ENCODE data around the gene ARHGAP18. TPM values are rescaled to one million over a fixed set of nuclear protein-coding genes. Genes with fewer than 3 reads are reported as not detected.

The ARHGAP18 gene
- total and polyA plus RNA-seq, 2 experiments from 2014 or later = 12.5 to 23.8 TPM

DNA sequence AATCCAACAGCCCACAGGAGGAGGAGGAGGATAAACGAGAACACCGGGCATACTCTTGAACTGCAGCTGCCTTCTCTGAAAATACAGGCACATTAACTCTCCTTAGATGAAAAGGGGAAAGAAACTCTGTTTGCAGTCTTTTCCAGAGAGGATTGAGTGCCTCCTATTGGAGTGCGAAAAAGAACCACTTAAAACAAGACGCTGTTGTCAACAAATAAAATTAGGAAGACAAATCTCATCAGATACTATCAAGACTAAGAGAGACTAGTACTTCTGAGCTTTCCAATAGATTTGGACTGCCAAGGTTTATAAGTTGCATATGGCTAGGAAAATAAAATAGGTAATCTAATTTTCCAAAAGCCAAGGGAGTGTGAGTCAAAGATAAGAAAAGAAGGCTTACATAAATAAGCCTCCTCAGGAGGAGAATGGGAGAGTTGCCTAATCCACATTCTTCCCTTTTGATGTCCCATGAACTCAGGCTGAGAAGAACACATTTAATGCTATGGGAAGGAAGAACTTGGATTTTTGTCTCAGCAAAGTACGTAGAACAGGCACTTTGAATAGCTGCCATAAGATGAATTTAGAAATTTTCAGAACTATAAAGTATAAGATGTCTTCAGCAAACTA is 154.7 kb downstream of the ARHGAP18 start:
- Histone ChIP-seq H3F3A (ENCODE audit: insufficient read depth) (0 out of 2 replicates have a peak, but pooled peaks cover 4% of the 10 kb centered on the region), H3K79me2 (ENCODE audit: insufficient read depth) (no peaks in the 10 kb centered on the region), H3K9me2 (ENCODE audit: insufficient read depth) (no peaks in the 10 kb centered on the region), H4K20me1 (ENCODE audit: insufficient read depth) (no peaks in the 10 kb centered on the region), H3K9me3 (ENCODE audit: low read depth) (no peaks in the 10 kb centered on the region), H3K9ac (no peak overlapping the region), H3K27me3 (replicated peaks; ENCODE audit: insufficient read depth) (no peaks in the 10 kb centered on the region), H3K4me3 (no peak overlapping the region), H2AFZ (no peak overlapping the region), H3K36me3 (ENCODE audit: low read depth) (0 out of 2 replicates have a peak, but pooled peaks cover 4% of the 10 kb centered on the region), H3K27ac (no peak overlapping the region), H3K4me2 (ENCODE audit: unreplicated experiment) (no peak overlapping the region), H3K4me1 (ENCODE audit: insufficient read depth) (no peaks in the 10 kb centered on the region)
- no peak for DNase-seq
- in situ Hi-C loops (cut with MboI) = no loop called here
- WGBS, 2 experiments (ENCODE audit: low coverage in 1 of 2, low lambda C conversion rate in 2 of 2, missing lambda C conversion rate in 2 of 2) = 97% methylated on average over 5 of the region's 5 CpGs
- TF ChIP-seq EZH2 (IDR thresholded peaks at IDR 0.05; ENCODE audit: insufficient read depth, poor library complexity, severe bottlenecking) = no peak
- TF ChIP-seq EZH2phosphoT487 (IDR thresholded peaks at IDR 0.05; ENCODE audit: insufficient read depth, low read depth) = no peak

DNA sequence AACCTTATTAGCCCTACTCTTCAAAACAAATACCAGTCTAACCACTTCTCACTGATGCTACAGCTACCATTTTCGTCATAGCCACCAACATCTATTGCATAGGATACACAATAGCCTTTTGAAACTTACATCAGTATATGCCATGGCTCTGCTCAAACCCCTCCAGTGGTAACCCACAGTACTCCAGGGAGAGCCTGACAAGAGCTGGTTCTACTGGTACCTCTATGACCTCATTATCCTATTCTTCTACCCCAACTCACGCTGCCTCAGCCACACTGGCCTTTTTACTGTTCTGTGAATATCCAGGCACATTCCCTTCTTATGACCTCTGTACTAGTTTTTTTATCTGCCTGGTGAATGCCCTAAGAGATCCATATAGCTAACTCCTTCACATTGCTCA is 157.6 kb downstream of the ARHGAP18 start:
- Histone ChIP-seq H3K36me3 (ENCODE audit: low read depth) (no peaks in the 10 kb centered on the region), H3K27me3 (replicated peaks; ENCODE audit: insufficient read depth) (no peaks in the 10 kb centered on the region)
- in situ Hi-C loops (cut with MboI) = no loop called here

DNA sequence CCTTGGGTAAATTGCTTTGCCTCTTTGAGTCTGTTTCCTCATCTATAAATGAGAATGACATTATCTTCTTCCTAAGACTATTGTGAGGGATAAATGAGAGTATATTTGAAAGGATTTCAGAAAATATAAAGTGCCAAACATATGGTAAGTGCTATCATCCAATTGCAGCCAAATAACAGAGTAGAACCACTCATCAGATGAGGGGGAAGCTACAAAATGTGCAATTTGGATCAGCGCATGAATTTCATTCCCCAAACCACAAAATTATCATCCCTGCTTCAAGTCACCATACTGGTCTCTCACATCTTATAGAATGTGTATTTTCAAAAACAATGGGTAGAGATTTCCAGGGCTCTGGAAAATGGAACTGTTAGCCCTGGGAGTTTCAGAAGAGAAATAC is 158.5 kb downstream of the ARHGAP18 start:
- H3K27me3 ChIP-seq (replicated peaks; ENCODE audit: insufficient read depth) = no peaks in the 10 kb centered on the region
- TF ChIP-seq EZH2phosphoT487 (IDR thresholded peaks at IDR 0.05; ENCODE audit: insufficient read depth, low read depth) = no peak
- TF ChIP-seq EZH2 (IDR thresholded peaks at IDR 0.05; ENCODE audit: insufficient read depth, poor library complexity, severe bottlenecking) = no peak
- H4K20me1 ChIP-seq (ENCODE audit: insufficient read depth) = no peaks in the 10 kb centered on the region
- H3K79me2 ChIP-seq (ENCODE audit: insufficient read depth) = no peaks in the 10 kb centered on the region
- H2AFZ ChIP-seq = no peak overlapping the region
- no peak overlapping the region for H3K27ac ChIP-seq
- H3F3A ChIP-seq (ENCODE audit: insufficient read depth) = no peaks in the 10 kb centered on the region
- no peaks in the 10 kb centered on the region for H3K36me3 ChIP-seq (ENCODE audit: low read depth)
- H3K4me3 ChIP-seq = no peak overlapping the region
- H3K4me2 ChIP-seq (ENCODE audit: unreplicated experiment) = no peak overlapping the region
- DNase-seq = no peak
- H3K9me3 ChIP-seq (ENCODE audit: low read depth) = no peaks in the 10 kb centered on the region
- H3K4me1 ChIP-seq (ENCODE audit: insufficient read depth) = no peaks in the 10 kb centered on the region
- no peaks in the 10 kb centered on the region for H3K9me2 ChIP-seq (ENCODE audit: insufficient read depth)
- H3K9ac ChIP-seq = no peak overlapping the region
- in situ Hi-C loops (cut with MboI) = no loop called here
- WGBS, 2 experiments (ENCODE audit: low coverage in 1 of 2, low lambda C conversion rate in 2 of 2, missing lambda C conversion rate in 2 of 2) = 95 to 100% methylated on average over 1 of the region's 1 CpG

More for the DNA sequence above, 157.6 kb downstream of the ARHGAP18 start:
- H3K4me1 ChIP-seq (ENCODE audit: insufficient read depth) = no peaks in the 10 kb centered on the region
- no peak overlapping the region for H3K9ac ChIP-seq
- H3K79me2 ChIP-seq (ENCODE audit: insufficient read depth) = no peaks in the 10 kb centered on the region
- no peaks in the 10 kb centered on the region for H4K20me1 ChIP-seq (ENCODE audit: insufficient read depth)
- DNase-seq = no peak
- no peak overlapping the region for H3K27ac ChIP-seq
- 98 to 100% methylated on average over 2 of the region's 2 CpGs for WGBS, 2 experiments (ENCODE audit: low coverage in 1 of 2, low lambda C conversion rate in 2 of 2, missing lambda C conversion rate in 2 of 2)
- no peaks in the 10 kb centered on the region for H3K9me3 ChIP-seq (ENCODE audit: low read depth)
- H3K4me2 ChIP-seq (ENCODE audit: unreplicated experiment) = no peak overlapping the region
- H3K4me3 ChIP-seq = no peak overlapping the region
- no peak overlapping the region for H2AFZ ChIP-seq
- TF ChIP-seq EZH2phosphoT487 (IDR thresholded peaks at IDR 0.05; ENCODE audit: insufficient read depth, low read depth) (no peak), EZH2 (IDR thresholded peaks at IDR 0.05; ENCODE audit: insufficient read depth, poor library complexity, severe bottlenecking) (no peak)
- H3K9me2 ChIP-seq (ENCODE audit: insufficient read depth) = no peaks in the 10 kb centered on the region
- H3F3A ChIP-seq (ENCODE audit: insufficient read depth) = 0 out of 2 replicates have a peak, but pooled peaks cover 2% of the 10 kb centered on the region

DNA sequence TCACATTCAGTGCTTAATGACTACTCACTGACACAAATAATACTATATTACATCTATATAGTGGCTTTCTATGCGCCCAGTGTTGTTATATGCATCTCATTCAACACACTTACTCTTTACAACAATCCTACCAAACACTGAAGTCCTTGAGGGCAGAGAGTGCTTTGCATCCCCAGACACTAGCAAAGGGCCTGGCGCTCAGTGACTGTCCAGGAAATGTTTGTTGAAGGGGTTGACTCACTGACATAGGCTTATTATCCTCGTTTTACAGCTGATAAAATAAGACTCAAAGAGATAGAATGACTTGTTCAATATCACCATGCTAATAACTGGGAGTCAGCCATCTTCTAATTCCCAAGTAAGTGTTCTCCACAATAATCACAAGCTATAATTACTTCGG is 163.3 kb downstream of the ARHGAP18 start:
- no peak for DNase-seq
- 76 to 85% methylated on average over 4 of the region's 4 CpGs for WGBS, 2 experiments (ENCODE audit: low coverage in 1 of 2, low lambda C conversion rate in 2 of 2, missing lambda C conversion rate in 2 of 2)
- no peaks in the 10 kb centered on the region for H3F3A ChIP-seq (ENCODE audit: insufficient read depth)
- no peaks in the 10 kb centered on the region for H4K20me1 ChIP-seq (ENCODE audit: insufficient read depth)
- in situ Hi-C loops (cut with MboI) = no loop called here
- H3K27ac ChIP-seq = no peak overlapping the region
- H3K4me1 ChIP-seq (ENCODE audit: insufficient read depth) = no peaks in the 10 kb centered on the region
- H3K4me3 ChIP-seq = no peak overlapping the region
- H3K9ac ChIP-seq = no peak overlapping the region
- H3K9me3 ChIP-seq (ENCODE audit: low read depth) = no peaks in the 10 kb centered on the region
- no peak for TF ChIP-seq EZH2 (IDR thresholded peaks at IDR 0.05; ENCODE audit: insufficient read depth, poor library complexity, severe bottlenecking)
- TF ChIP-seq EZH2phosphoT487 (IDR thresholded peaks at IDR 0.05; ENCODE audit: insufficient read depth, low read depth) = no peak
- H2AFZ ChIP-seq = no peak overlapping the region
- H3K79me2 ChIP-seq (ENCODE audit: insufficient read depth) = no peaks in the 10 kb centered on the region
- H3K9me2 ChIP-seq (ENCODE audit: insufficient read depth) = no peaks in the 10 kb centered on the region
- H3K4me2 ChIP-seq (ENCODE audit: unreplicated experiment) = no peak overlapping the region
- H3K27me3 ChIP-seq (replicated peaks; ENCODE audit: insufficient read depth) = no peaks in the 10 kb centered on the region
- H3K36me3 ChIP-seq (ENCODE audit: low read depth) = 0 out of 2 replicates have a peak, but pooled peaks cover 5% of the 10 kb centered on the region
